Vagina (tissue), 2 donors: ENCODE data around the gene ST6GALNAC3. TPM values are rescaled to one million over a fixed set of nuclear protein-coding genes. Genes with fewer than 3 reads are reported as not detected.

ENCODE experiments used
- DNase-seq, 2 donors: peaks; one replicate each; pipeline ENCODE4 v3.0.0-alpha.2; 2017; ENCODE audit errors: extremely low spot score in 2 of 2
- H3K27ac ChIP-seq: fragments of 200-600 bp; sonication (generic); one replicate; pipeline ENCODE4 v1.5.1; 2019
- H3K27me3 ChIP-seq: fragments of 200-600 bp; sonication (generic); one replicate; pipeline ENCODE4 v1.5.1; 2019
- H3K36me3 ChIP-seq, 2 donors: fragments of 200-600 bp; sonication (generic); one replicate each; pipeline ENCODE4 v1.5.1; 2017 to 2019
- H3K4me1 ChIP-seq: fragments of 200-600 bp; sonication (generic); one replicate; pipeline ENCODE4 v1.5.1; 2019
- H3K4me3 ChIP-seq, 2 donors: fragments of 200-600 bp; sonication (generic); 1 replicate in 1 of 2; 2 replicates in 1 of 2; pipeline ENCODE4 v1.5.1; 2016 to 2019
- H3K9me3 ChIP-seq: fragments of 200-600 bp; sonication (generic); one replicate; pipeline ENCODE4 v1.5.1; 2019
- CTCF ChIP-seq, 3 experiments: fragments of 450-650 bp in 2 of 3; fragments of 200-600 bp in 1 of 3; sonication (generic) in 1 of 3; IDR thresholded peaks; one replicate each; pipeline ENCODE4 v1.5.1; 2017 to 2019; ENCODE audit warnings: antibody characterized with exemption in 3 of 3, mild to moderate bottlenecking in 2 of 3, moderate library complexity in 2 of 3
- POLR2A ChIP-seq, 2 donors: fragments of 450-650 bp; IDR thresholded peaks; one replicate each; pipeline ENCODE4 v1.6.1; 2017; ENCODE audit warnings: antibody characterized with exemption in 2 of 2, mild to moderate bottlenecking in 2 of 2, moderate library complexity in 2 of 2
- POLR2AphosphoS5 ChIP-seq, 2 donors: sonication (generic); formaldehyde crosslinking; IDR thresholded peaks; one replicate each; pipeline ENCODE4 v1.9.0; 2017; ENCODE audit warnings: antibody characterized with exemption in 2 of 2, mild to moderate bottlenecking in 2 of 2, low read depth in 1 of 2; ENCODE audit not compliant: insufficient read depth in 1 of 2
- intact Hi-C: fragments of 100-400 bp; cut with DNase I; formaldehyde crosslinking; loops from one replicate; pipeline ENCODE4 v1.15.1; 2023
- total RNA-seq: library from RNA; depleted of rRNA; stranded (reverse); fragments of >200 nt; gene quantifications from one replicate; pipeline ENCODE4 v1.2.3, GENCODE V29; 2016

ST6GALNAC3 gene
- total RNA-seq, 1 donor from 2014 or later: 21.1 TPM

GRCh38 chr1:76086109-76086508 lies 11.6 kb downstream of the ST6GALNAC3 start:
- no peak overlapping the region for H3K27ac ChIP-seq
- no peaks in the 10 kb centered on the region for H3K4me1 ChIP-seq
- H3K4me3 ChIP-seq: no peak overlapping the region
- no peaks in the 10 kb centered on the region for H3K9me3 ChIP-seq
- intact Hi-C loops: no loop called here
- H3K36me3 ChIP-seq: no peaks in the 10 kb centered on the region
- no peak for DNase-seq
- TF ChIP-seq POLR2AphosphoS5 (IDR thresholded peaks at IDR 0.05; ENCODE audit: insufficient read depth in 1 of 2, low read depth in 1 of 2) (no peak), POLR2A (IDR thresholded peaks at IDR 0.05) (no peak), CTCF (IDR thresholded peaks at IDR 0.05) (no peak)
- no peaks in the 10 kb centered on the region for H3K27me3 ChIP-seq

GRCh38 chr1:76086597-76086996 lies 12.1 kb downstream of the ST6GALNAC3 start:
- Histone ChIP-seq H3K9me3 (no peaks in the 10 kb centered on the region), H3K4me3 (no peak overlapping the region), H3K4me1 (no peaks in the 10 kb centered on the region), H3K27ac (no peak overlapping the region), H3K27me3 (no peaks in the 10 kb centered on the region), H3K36me3 (no peaks in the 10 kb centered on the region)
- intact Hi-C loops: no loop called here
- no peak for TF ChIP-seq CTCF (IDR thresholded peaks at IDR 0.05)
- no peak for TF ChIP-seq POLR2A (IDR thresholded peaks at IDR 0.05)
- no peak for TF ChIP-seq POLR2AphosphoS5 (IDR thresholded peaks at IDR 0.05; ENCODE audit: insufficient read depth in 1 of 2, low read depth in 1 of 2)
- no peak for DNase-seq

- intact Hi-C loops: no loop called here
- H3K27ac ChIP-seq: no peak overlapping the region
- no peaks in the 10 kb centered on the region for H3K4me1 ChIP-seq
- no peak for DNase-seq
- no peak for TF ChIP-seq POLR2AphosphoS5 (IDR thresholded peaks at IDR 0.05; ENCODE audit: insufficient read depth in 1 of 2, low read depth in 1 of 2)
- TF ChIP-seq POLR2A (IDR thresholded peaks at IDR 0.05): no peak
- TF ChIP-seq CTCF (IDR thresholded peaks at IDR 0.05): no peak
- no peaks in the 10 kb centered on the region for H3K27me3 ChIP-seq
- H3K36me3 ChIP-seq: no peaks in the 10 kb centered on the region
- no peaks in the 10 kb centered on the region for H3K9me3 ChIP-seq
- H3K4me3 ChIP-seq: no peak overlapping the region
Measured at GRCh38 chr1:76090283-76091203, 16.0 kb downstream of the ST6GALNAC3 start.

GRCh38 chr1:76092812-76093211 lies 18.3 kb downstream of the ST6GALNAC3 start:
- DNase-seq: no peak
- H3K9me3 ChIP-seq: no peaks in the 10 kb centered on the region
- no peak overlapping the region for H3K27ac ChIP-seq
- intact Hi-C loops: no loop called here
- no peak overlapping the region for H3K4me3 ChIP-seq
- no peaks in the 10 kb centered on the region for H3K4me1 ChIP-seq
- TF ChIP-seq POLR2AphosphoS5 (IDR thresholded peaks at IDR 0.05; ENCODE audit: insufficient read depth in 1 of 2, low read depth in 1 of 2): no peak
- TF ChIP-seq POLR2A (IDR thresholded peaks at IDR 0.05): no peak
- no peak for TF ChIP-seq CTCF (IDR thresholded peaks at IDR 0.05)
- no peaks in the 10 kb centered on the region for H3K36me3 ChIP-seq
- H3K27me3 ChIP-seq: no peaks in the 10 kb centered on the region
